H1 (cell line): Measurements from ENCODE around the gene LDLRAD4. TPM values are rescaled to one million over a fixed set of nuclear protein-coding genes. Genes with fewer than 3 reads are reported as not detected.

Experiments used
- CTCF ChIA-PET: fragments of 300-600 bp; sonication (Branson Sonifier 250); formaldehyde crosslinking; loops from one replicate; lab custom pipeline; 2021; ENCODE audit not compliant: partially characterized antibody; lab: Charles Lee
- POLR2A ChIA-PET: fragments of 300-600 bp; sonication (Branson Sonifier 250); formaldehyde crosslinking; loops from one replicate; lab custom pipeline; 2021; ENCODE audit warnings: inconsistent platforms; ENCODE audit not compliant: partially characterized antibody; lab: Charles Lee
- DNase-seq, 2 experiments: peaks; one replicate each; pipeline versions ENCODE4 v3.0.0 to v3.0.0-alpha.2; 2010 to 2022; ENCODE audit warnings: low spot score in 2 of 2, low read depth in 1 of 2, mixed read lengths in 1 of 2
- FAIRE-seq: peaks from 2 replicates; lab custom pipeline; 2011; peaks lifted over from hg19 to GRCh38; lab: Jason Lieb, UNC
- H2AFZ ChIP-seq: 2 replicates; pipeline ENCODE4 v1.8.1; 2012; ENCODE audit warnings: low read length, inconsistent platforms
- H2AK5ac ChIP-seq: 2 replicates; pipeline ENCODE4 v1.6.1; 2013; ENCODE audit warnings: low read depth, low read length
- H2BK120ac ChIP-seq: replicated peaks from 2 replicates; pipeline ENCODE3; 2013; ENCODE audit warnings: low read depth, low read length, inconsistent platforms
- H2BK12ac ChIP-seq: 2 replicates; pipeline ENCODE4 v1.6.1; 2013; ENCODE audit warnings: low read depth, low read length
- H2BK15ac ChIP-seq: 2 replicates; pipeline ENCODE4 v1.6.1; 2013; ENCODE audit warnings: low read length
- H2BK20ac ChIP-seq: 2 replicates; pipeline ENCODE4 v1.6.1; 2013; ENCODE audit warnings: low read length
- H2BK5ac ChIP-seq: 2 replicates; pipeline ENCODE4 v1.6.1; 2013; ENCODE audit warnings: low read depth, low read length
- H3K14ac ChIP-seq: 2 replicates; pipeline ENCODE4 v1.6.1; 2013; ENCODE audit warnings: inconsistent platforms; ENCODE audit not compliant: insufficient read length
- H3K18ac ChIP-seq: 2 replicates; pipeline ENCODE4 v1.6.1; 2013; ENCODE audit warnings: low read length; ENCODE audit errors: extremely low read depth
- H3K23ac ChIP-seq: 2 replicates; pipeline ENCODE4 v1.6.1; 2013; ENCODE audit warnings: inconsistent platforms; ENCODE audit not compliant: insufficient read length
- H3K23me2 ChIP-seq: 2 replicates; pipeline ENCODE4 v1.6.1; 2013; ENCODE audit warnings: low read depth, low read length
- H3K27ac ChIP-seq: 2 replicates; pipeline ENCODE4 v1.6.1; 2011; ENCODE audit warnings: low read depth, low read length, inconsistent platforms
- H3K27me3 ChIP-seq, 4 experiments: replicated peaks in 1 of 4; 1 replicate in 1 of 4; 2 replicates in 3 of 4; pipeline versions ENCODE4 v1.6.1 to v1.8.1; 2011 to 2013; ENCODE audit warnings: low read length in 3 of 4, mild to moderate bottlenecking in 3 of 4, inconsistent platforms in 2 of 4, mixed read lengths in 2 of 4, moderate library complexity in 1 of 4; ENCODE audit not compliant: control insufficient read depth in 3 of 4, insufficient read depth in 3 of 4; ENCODE audit errors: extremely low read depth in 1 of 4
- H3K36me3 ChIP-seq, 4 experiments: 2 replicates each; pipeline versions ENCODE4 v1.6.1 to v1.8.1; 2011 to 2013; ENCODE audit warnings: mild to moderate bottlenecking in 4 of 4, low read length in 3 of 4, moderate library complexity in 2 of 4, control low read depth in 1 of 4, inconsistent platforms in 1 of 4; ENCODE audit not compliant: insufficient read depth in 4 of 4, control insufficient read depth in 2 of 4
- H3K4ac ChIP-seq: replicated peaks from 2 replicates; pipeline ENCODE3; 2013; ENCODE audit warnings: low read length, low read depth, mixed read lengths, inconsistent platforms; ENCODE audit not compliant: insufficient read length
- H3K4me1 ChIP-seq, 4 experiments: replicated peaks in 1 of 4; 1 replicate in 1 of 4; 2 replicates in 3 of 4; pipeline versions ENCODE4 v1.6.1 to v1.8.1; 2011 to 2013; ENCODE audit warnings: low read length in 3 of 4, inconsistent platforms in 2 of 4, mixed read lengths in 1 of 4; ENCODE audit not compliant: insufficient read depth in 4 of 4, control insufficient read depth in 3 of 4
- H3K4me2 ChIP-seq, 2 experiments: 2 replicates each; pipeline versions ENCODE4 v1.6.1 to v1.8.1; 2011 to 2013; ENCODE audit warnings: low read depth in 2 of 2, low read length in 2 of 2, control low read depth in 1 of 2, inconsistent platforms in 1 of 2, mild to moderate bottlenecking in 1 of 2; ENCODE audit not compliant: insufficient read depth in 1 of 2
- H3K4me3 ChIP-seq, 4 experiments: fragments of 200-600, 300-600 bp in 1 of 4; sonication (generic), shearing (Covaris generic), sonication (Bioruptor Twin) in 1 of 4; 2 replicates each; pipeline versions ENCODE4 v1.5.1 to v1.8.1; 2011 to 2016; ENCODE audit warnings: low read length in 4 of 4, low read depth in 3 of 4, control low read depth in 2 of 4, inconsistent platforms in 2 of 4, mild to moderate bottlenecking in 2 of 4, mixed read lengths in 1 of 4, moderate library complexity in 1 of 4; ENCODE audit not compliant: insufficient read depth in 2 of 4; ENCODE audit errors: extremely low read depth in 1 of 4
- H3K56ac ChIP-seq: replicated peaks from 2 replicates; pipeline ENCODE3; 2013; ENCODE audit warnings: low read depth, mild to moderate bottlenecking, mixed read lengths, low read length, inconsistent platforms; ENCODE audit not compliant: insufficient read length
- H3K79me1 ChIP-seq: 2 replicates; pipeline ENCODE4 v1.6.1; 2013; ENCODE audit warnings: low read depth, low read length, control low read depth
- H3K79me2 ChIP-seq, 2 experiments: 2 replicates each; pipeline versions ENCODE4 v1.6.1 to v1.8.1; 2012 to 2013; ENCODE audit warnings: low read length in 2 of 2, mild to moderate bottlenecking in 2 of 2, inconsistent platforms in 1 of 2; ENCODE audit not compliant: insufficient read depth in 2 of 2, control insufficient read depth in 1 of 2
- H3K9ac ChIP-seq, 4 experiments: replicated peaks in 1 of 4; 1 replicate in 1 of 4; 2 replicates in 3 of 4; pipeline versions ENCODE4 v1.6.1 to v1.8.1; 2011 to 2013; ENCODE audit warnings: low read depth in 3 of 4, low read length in 3 of 4, control low read depth in 2 of 4, mild to moderate bottlenecking in 2 of 4, moderate library complexity in 2 of 4, inconsistent platforms in 1 of 4; ENCODE audit errors: extremely low read depth in 1 of 4
- H3K9me3 ChIP-seq, 2 experiments: 2 replicates each; pipeline versions ENCODE4 v1.6.1 to v1.8.1; 2012 to 2013; ENCODE audit warnings: mild to moderate bottlenecking in 2 of 2, moderate library complexity in 2 of 2, control low read depth in 1 of 2, inconsistent platforms in 1 of 2, low read depth in 1 of 2, low read length in 1 of 2, mixed read lengths in 1 of 2; ENCODE audit not compliant: insufficient read depth in 2 of 2
- H4K20me1 ChIP-seq, 2 experiments: replicated peaks in 1 of 2; 2 replicates each; pipeline versions ENCODE3 to v1.8.1; 2011 to 2013; ENCODE audit warnings: inconsistent platforms in 2 of 2, low read length in 2 of 2, mild to moderate bottlenecking in 1 of 2; ENCODE audit not compliant: insufficient read depth in 2 of 2, control insufficient read depth in 1 of 2
- H4K5ac ChIP-seq: 2 replicates; pipeline ENCODE4 v1.6.1; 2013; ENCODE audit warnings: low read length, low read depth, mixed read lengths, inconsistent platforms; ENCODE audit not compliant: insufficient read length
- H4K8ac ChIP-seq: 2 replicates; pipeline ENCODE4 v1.8.0; 2013; ENCODE audit warnings: mild to moderate bottlenecking, moderate library complexity, low read length, inconsistent platforms; ENCODE audit not compliant: insufficient read depth; ENCODE audit errors: extremely low read depth
- H4K91ac ChIP-seq: replicated peaks from 2 replicates; pipeline ENCODE3; 2013; ENCODE audit warnings: low read length, mixed read lengths, inconsistent platforms; ENCODE audit not compliant: insufficient read length
- FOSL1 ChIP-seq: IDR thresholded peaks from 2 replicates; pipeline ENCODE4 v1.6.1; 2011; ENCODE audit warnings: mild to moderate bottlenecking, low read depth, low read length, moderate library complexity; ENCODE audit not compliant: insufficient read depth
- PHF8 ChIP-seq: fragments of 200-600 bp; sonication (generic); conservative IDR thresholded peaks from 2 replicates; pipeline ENCODE4 v1.7.1; 2012; ENCODE audit warnings: low read depth, mild to moderate bottlenecking, inconsistent platforms, low read length, moderate library complexity
- SP1 ChIP-seq: IDR thresholded peaks from 2 replicates; pipeline ENCODE4 v1.6.1; 2011; ENCODE audit warnings: low read depth, low read length
- WGBS, 2 experiments: shearing (Covaris generic) in 1 of 2; methylation state at CpG; one replicate each; pipeline versions ENCODE4 v1.1.6 to v1.1.7; 2013 to 2015; ENCODE audit warnings: low lambda C conversion rate in 2 of 2, mixed read lengths in 2 of 2, inconsistent platforms in 1 of 2, low coverage in 1 of 2, missing lambda C conversion rate in 1 of 2; ENCODE audit not compliant: insufficient replicate concordance in 2 of 2, insufficient coverage in 1 of 2, insufficient read length in 1 of 2; ENCODE audit errors: extremely low coverage in 1 of 2, missing lambda C conversion rate in 1 of 2; 5-methylcytosine and 5-hydroxymethylcytosine counted together
- polyA plus RNA-seq, 7 experiments: library from polyadenylated mRNA; depleted of rRNA in 3 of 7; stranded (reverse) in 5 of 7; unstranded in 2 of 7; fragments of >200 nt in 5 of 7; fragments of 200-250 nt in 2 of 7; gene quantifications; 1 replicate in 5 of 7; 2 replicates in 1 of 7; 4 replicates in 1 of 7; pipeline versions ENCODE4 v1.2.1 to v1.2.3, GENCODE V29; 2011 to 2013; ENCODE audit warnings: missing spikeins in 2 of 7, mixed read lengths in 2 of 7
- total RNA-seq: library from RNA; stranded (reverse); fragmentation: NEBNext Ultra II Directional; extraction: Animal tissue kit (Norgen Biotek cat#: 25700); gene quantifications from 2 replicates; pipeline ENCODE4 v1.2.1, GENCODE V29; 2021

Gene LDLRAD4
- total and polyA plus RNA-seq, 2 of the 8 experiments (the other 6 are each of a cell fraction or from before 2014, with no cell fraction given), result 0.77 to 1.4 TPM

- Histone ChIP-seq H3K27me3 (no peaks in the 10 kb centered on the region), H3K4me3 (no peak overlapping the region), H2AK5ac (no peak overlapping the region), H3K9ac (no peak overlapping the region), H2BK5ac (no peak overlapping the region), H3K56ac (no peak overlapping the region), H4K5ac (no peak overlapping the region), H3K79me1 (no peaks in the 10 kb centered on the region), H3K9me3 (no peaks in the 10 kb centered on the region), H4K91ac (no peak overlapping the region), H2BK20ac (no peak overlapping the region), H3K36me3 (no peaks in the 10 kb centered on the region), H3K4me2 (no peak overlapping the region), H2BK15ac (no peak overlapping the region)
- ChIA-PET POLR2A (interaction anchor here (0.6 to 1.1 kb wide), 2 partner anchors 20 to 55 kb away, joined by 3 read pairs; no protein-coding TSS in a partner anchor), CTCF (no interaction called here)
- no peak for TF ChIP-seq FOSL1
- no peak for TF ChIP-seq PHF8
- no peak for TF ChIP-seq SP1
- TF ChIP-seq, all 59 proteins: peak for 0
- FAIRE-seq (no peak), DNase-seq (no peak)
- Histone ChIP-seq H2BK12ac (no peak overlapping the region), H3K4ac (no peak overlapping the region), H4K20me1 (no peaks in the 10 kb centered on the region), H2AFZ (no peak overlapping the region), H3K27ac (no peak overlapping the region), H3K4me1 (peaks cover 0 to 3% (median 2%) of the 10 kb centered on the region in 4 experiments; a peak in 4 of 7 replicates), H3K79me2 (no peaks in the 10 kb centered on the region), H3K23me2 (no peaks in the 10 kb centered on the region), H3K14ac (no peak overlapping the region), H4K8ac (no peak overlapping the region), H3K23ac (no peak overlapping the region), H2BK120ac (no peak overlapping the region), H3K18ac (no peak overlapping the region)
- WGBS, 2 experiments, result 97% methylated on average over 4 of the region's 6 CpGs; no CpG with 5 or more reads in 1 of the 2 experiments
These were observed 256.5 kb downstream of the LDLRAD4 start for GRCh38 chr18:13474907-13475545.
